ENCODE data around the gene ALDH1A1.

- TF ChIP-seq CTCF (conservative IDR thresholded peaks at IDR 0.05) (no peak), ZFX (IDR thresholded peaks at IDR 0.05) (no peak)
Measured at GRCh38 chr9:72915659-72916058, 37.2 kb downstream of the ALDH1A1 start.

All from C4-2B (cell line).